ENCODE results near the gene ZBTB48. TPM values are rescaled to one million over a fixed set of nuclear protein-coding genes. Genes with fewer than 3 reads are reported as not detected.
"Not testable (repeated sequence)": the region's sequence is repeated elsewhere in the genome, so short reads cannot be mapped to it uniquely, and the experiment has no call there.

ZBTB48 gene
- total and polyA plus RNA-seq, 8 donors: 22.6 to 139 (median 47.3) TPM

GRCh38 chr1:6597777-6598131 lies 18.0 kb downstream of the ZBTB48 start:
- H3K4me1 ChIP-seq: peaks cover 55 to 76% (median 73%) of the 10 kb centered on the region in 4 donors
- no peaks in the 10 kb centered on the region for H3K27me3 ChIP-seq
- peaks cover 64 to 70% (median 65%) of the 10 kb centered on the region in 4 donors for H3K36me3 ChIP-seq
- TF ChIP-seq POLR2AphosphoS5 (IDR thresholded peaks at IDR 0.05): no peak
- no peak for TF ChIP-seq EP300 (IDR thresholded peaks at IDR 0.05)
- no peak for TF ChIP-seq CTCF (IDR thresholded peaks at IDR 0.05)
- no peak for TF ChIP-seq POLR2A (IDR thresholded peaks at IDR 0.05)
- 82 to 91% (median 88%) methylated on average over 4 to 6 of the region's 6 CpGs for WGBS, 5 donors
- H3K9me3 ChIP-seq: no peaks in the 10 kb centered on the region
- DNase-seq: no peak
- peak overlapping the region in 2 of 5 donors; percentile 23 to 35 for H3K27ac ChIP-seq
- intact Hi-C loops (cut with DNase I; ENCODE audit: low total_unique reads): no loop called here
- H3K4me3 ChIP-seq: peak overlapping the region in 2 of 4 donors; percentile 84 to 98

- H3K4me3 ChIP-seq: peak overlapping the region; percentile 77 to 98 (median 83)
- 47 to 66% (median 64%) methylated on average over 15 to 31 of the region's 31 CpGs for WGBS, 5 donors
These were observed 19.6 kb downstream of the ZBTB48 start for GRCh38 chr1:6599141-6599975.

GRCh38 chr1:6599991-6600390 lies 20.2 kb downstream of the ZBTB48 start:
- Histone ChIP-seq H3K4me3 (peak overlapping the region; percentile 77 to 98 (median 83)), H3K27ac (peak overlapping the region in 4 of 5 donors; percentile 98 to 100 (median 100)), H3K36me3 (peaks cover 41 to 48% (median 42%) of the 10 kb centered on the region in 4 donors), H3K4me1 (peaks cover 72 to 84% (median 76%) of the 10 kb centered on the region in 4 donors)
- H3K27me3 ChIP-seq; intact Hi-C loops (cut with DNase I; ENCODE audit: low total_unique reads); DNase-seq; H3K9me3 ChIP-seq: not testable (repeated sequence)
- 22 to 47% (median 40%) methylated on average over 8 of the region's 8 CpGs for whole genome bisulfite sequencing, 5 donors

More at GRCh38 chr1:6599141-6599975, 19.6 kb downstream of the ZBTB48 start:
- intact Hi-C loops (cut with DNase I; ENCODE audit: low total_unique reads): no loop called here
- H3K27me3 ChIP-seq: no peaks in the 10 kb centered on the region
- no peaks in the 10 kb centered on the region for H3K9me3 ChIP-seq
- H3K27ac ChIP-seq: peak overlapping the region in 4 of 5 donors; percentile 98 to 100 (median 100)
- H3K4me1 ChIP-seq: peaks cover 66 to 81% (median 75%) of the 10 kb centered on the region in 4 donors
- DNase-seq: peak in 1 of 2 donors; percentile 47
- no peak for TF ChIP-seq POLR2A (IDR thresholded peaks at IDR 0.05)
- no peak for TF ChIP-seq EP300 (IDR thresholded peaks at IDR 0.05)
- TF ChIP-seq POLR2AphosphoS5 (IDR thresholded peaks at IDR 0.05): no peak
- TF ChIP-seq CTCF (IDR thresholded peaks at IDR 0.05): no peak
- peaks cover 48 to 54% (median 49%) of the 10 kb centered on the region in 4 donors for H3K36me3 ChIP-seq

- no peak for DNase-seq
- H3K4me3 ChIP-seq: peak overlapping the region; percentile 77 to 98 (median 83)
These were observed 20.7 kb downstream of the ZBTB48 start for GRCh38 chr1:6600410-6601048.

More at GRCh38 chr1:6600410-6601048, 20.7 kb downstream of the ZBTB48 start:
- 8 to 13% (median 9%) methylated on average over 10 of the region's 10 CpGs for WGBS, 5 donors
- peaks cover 72 to 81% (median 76%) of the 10 kb centered on the region in 4 donors for H3K4me1 ChIP-seq
- TF ChIP-seq POLR2A (IDR thresholded peaks at IDR 0.05): no peak
- TF ChIP-seq EP300 (IDR thresholded peaks at IDR 0.05): no peak
- no peak for TF ChIP-seq CTCF (IDR thresholded peaks at IDR 0.05)
- TF ChIP-seq POLR2AphosphoS5 (IDR thresholded peaks at IDR 0.05): no peak
- no peaks in the 10 kb centered on the region for H3K27me3 ChIP-seq
- peak overlapping the region; percentile 98 to 100 (median 100) for H3K27ac ChIP-seq
- intact Hi-C loops (cut with DNase I; ENCODE audit: low total_unique reads): no loop called here
- H3K36me3 ChIP-seq: peaks cover 36 to 42% (median 37%) of the 10 kb centered on the region in 4 donors
- no peaks in the 10 kb centered on the region for H3K9me3 ChIP-seq

Measured in stomach (tissue), 9 donors.